Activated CD8-positive, alpha-beta memory T cell treated with anti-CD3 and anti-CD28 coated beads, Interleukin-2, amount 50 U/mL, for 24 hours (primary cell): ENCODE results near the gene ITPK1.

ENCODE experiments used
- DNase-seq: peaks from one replicate; pipeline ENCODE4 v3.0.0-alpha.2; 2020; ENCODE audit errors: extremely low read depth

The ITPK1 gene

GRCh38 chr14:93010522-93011140 is 105.1 kb downstream of the ITPK1 start:
- DNase-seq: no peak

GRCh38 chr14:93010130-93010499 is 105.6 kb downstream of the ITPK1 start:
- no peak for DNase-seq

- DNase-seq: no peak
Measured at GRCh38 chr14:93009471-93010129, 106.1 kb downstream of the ITPK1 start.

- no peak for DNase-seq
Measured at GRCh38 chr14:93008381-93008780, 107.3 kb downstream of the ITPK1 start.

GRCh38 chr14:93007225-93007997 is 108.3 kb downstream of the ITPK1 start:
- no peak for DNase-seq

GRCh38 chr14:93006567-93007051 is 109.1 kb downstream of the ITPK1 start:
- DNase-seq: no peak

- DNase-seq: no peak
Measured at GRCh38 chr14:93005838-93006237, 109.9 kb downstream of the ITPK1 start.

GRCh38 chr14:93005135-93005813 is 110.5 kb downstream of the ITPK1 start:
- DNase-seq: no peak

- no peak for DNase-seq
Measured at GRCh38 chr14:93004699-93005082, 111.0 kb downstream of the ITPK1 start.

- no peak for DNase-seq
Measured at GRCh38 chr14:93003945-93004698, 111.6 kb downstream of the ITPK1 start.

GRCh38 chr14:93002851-93003298 is 112.8 kb downstream of the ITPK1 start:
- no peak for DNase-seq

- no peak for DNase-seq
Measured at GRCh38 chr14:93002049-93002448, 113.7 kb downstream of the ITPK1 start.

- no peak for DNase-seq
Measured at GRCh38 chr14:92998946-92999345, 116.8 kb downstream of the ITPK1 start.

GRCh38 chr14:92997343-92998061 is 118.2 kb downstream of the ITPK1 start:
- DNase-seq: no peak

GRCh38 chr14:92995620-92996019 is 120.1 kb downstream of the ITPK1 start:
- no peak for DNase-seq

- DNase-seq: no peak
Measured at GRCh38 chr14:92994942-92995341, 120.8 kb downstream of the ITPK1 start.

GRCh38 chr14:92994131-92994676 is 121.5 kb downstream of the ITPK1 start:
- no peak for DNase-seq

GRCh38 chr14:92993302-92993701 is 122.4 kb downstream of the ITPK1 start:
- no peak for DNase-seq

GRCh38 chr14:92991536-92991935 is 124.2 kb downstream of the ITPK1 start:
- no peak for DNase-seq
